DLD1 (cell line): Measurements from ENCODE around the gene ODF2L.
"Not testable (repeated sequence)": the region's sequence is repeated elsewhere in the genome, so short reads cannot be mapped to it uniquely, and the experiment has no call there.

Experiments
- in situ Hi-C: cut with HindIII; loops from 2 replicates; pipeline ENCODE4 v1.10.0; 2017; ENCODE audit warnings: low sequenced_read_pairs

ODF2L gene

DNA sequence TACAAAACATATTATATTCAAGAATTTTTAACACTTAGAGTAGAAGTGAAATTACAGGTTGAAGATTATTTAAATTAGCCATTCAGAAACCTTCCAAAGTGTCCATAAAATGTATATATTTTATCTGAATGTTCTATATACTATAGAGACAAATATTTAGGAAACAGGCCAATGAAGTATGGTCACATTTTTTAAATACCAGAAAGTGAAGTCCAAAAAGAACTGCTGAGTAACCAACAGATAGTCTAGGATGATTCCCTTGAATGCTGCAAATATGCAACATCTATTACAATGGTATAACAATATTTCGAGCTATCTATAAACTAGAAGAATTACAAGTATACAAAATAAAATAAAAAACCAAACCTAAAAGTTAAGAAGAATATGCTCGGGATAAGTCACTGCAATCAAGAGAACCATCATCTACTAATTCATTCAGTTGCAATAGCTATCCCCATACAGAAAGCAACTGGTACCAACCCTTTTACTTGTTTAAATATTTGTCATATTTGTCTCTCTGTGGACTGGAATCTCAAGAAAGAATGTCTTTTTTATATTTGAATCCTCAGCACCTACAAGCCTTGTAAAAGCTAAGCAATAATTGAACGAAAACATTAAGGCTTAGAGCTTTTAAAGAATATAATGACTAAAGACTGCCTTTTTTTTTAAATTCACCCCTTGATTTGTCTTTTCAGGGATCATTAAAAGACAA is 8.1 kb downstream of the ODF2L start:
- in situ Hi-C loops = no loop called here

DNA sequence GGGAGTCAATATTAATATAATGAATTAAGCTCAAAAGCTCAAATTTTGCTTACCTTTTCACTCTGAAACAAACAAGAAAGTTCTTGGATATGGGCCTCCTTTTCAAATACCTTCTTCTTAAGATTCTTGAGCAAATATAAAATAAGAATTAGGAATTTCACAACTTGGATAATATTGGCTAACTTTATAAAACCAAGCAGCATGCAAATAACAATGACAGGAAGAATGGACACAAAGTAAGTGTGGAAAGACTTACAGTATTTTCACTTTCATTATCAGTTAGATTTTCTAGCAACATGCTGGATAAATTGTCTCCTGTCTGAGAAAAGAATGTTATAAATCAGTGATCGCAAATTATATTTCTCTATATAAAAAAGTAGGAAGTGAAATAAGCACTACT is 13.2 kb downstream of the ODF2L start:
- in situ Hi-C loops = no loop called here

DNA sequence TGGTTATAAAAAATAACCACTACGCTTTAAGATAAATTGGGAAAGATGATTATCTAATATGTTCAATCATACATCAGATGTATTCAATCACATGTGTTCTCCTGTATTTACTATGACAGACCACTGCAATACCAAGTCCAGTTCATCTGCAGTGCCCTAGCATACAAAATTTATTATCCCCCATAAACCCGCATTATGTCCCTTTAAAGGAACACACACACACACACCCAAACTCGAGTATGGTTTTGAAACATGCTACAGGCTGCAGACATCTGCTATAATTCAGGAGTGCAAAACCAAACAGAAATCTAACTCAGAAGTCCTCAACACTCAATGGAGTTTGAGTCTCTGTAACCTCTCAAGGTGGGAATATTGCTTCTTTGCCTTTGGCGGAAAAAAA is 14.9 kb downstream of the ODF2L start:
- in situ Hi-C loops = no loop called here

DNA sequence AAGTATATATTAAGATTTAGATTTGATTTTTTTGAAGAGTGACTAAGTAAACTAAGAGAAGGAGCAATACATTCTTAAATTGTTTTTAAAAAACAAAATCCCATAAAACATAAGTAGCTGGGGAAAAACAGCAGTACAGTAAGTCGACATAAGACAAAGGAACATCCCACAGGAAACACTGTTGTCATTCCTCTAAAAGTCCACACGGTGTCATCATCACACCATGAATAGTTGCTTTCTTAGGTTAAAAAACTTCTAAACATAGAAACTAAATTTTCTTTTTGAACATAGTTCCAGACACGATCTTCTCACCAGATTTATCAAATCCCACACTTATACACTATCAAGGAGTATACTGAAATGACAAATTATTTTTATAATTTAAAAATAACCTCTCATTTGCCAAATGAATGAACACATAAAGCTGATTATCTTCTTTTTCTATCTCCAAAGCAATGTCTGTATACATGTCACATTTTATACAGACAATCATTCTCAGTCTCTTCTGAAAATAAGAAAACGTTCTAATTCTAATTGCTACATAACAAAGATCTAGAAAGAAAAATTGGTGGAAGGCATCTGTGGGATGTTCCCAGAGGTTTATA is 15.8 kb downstream of the ODF2L start:
- in situ Hi-C loops = no loop called here

DNA sequence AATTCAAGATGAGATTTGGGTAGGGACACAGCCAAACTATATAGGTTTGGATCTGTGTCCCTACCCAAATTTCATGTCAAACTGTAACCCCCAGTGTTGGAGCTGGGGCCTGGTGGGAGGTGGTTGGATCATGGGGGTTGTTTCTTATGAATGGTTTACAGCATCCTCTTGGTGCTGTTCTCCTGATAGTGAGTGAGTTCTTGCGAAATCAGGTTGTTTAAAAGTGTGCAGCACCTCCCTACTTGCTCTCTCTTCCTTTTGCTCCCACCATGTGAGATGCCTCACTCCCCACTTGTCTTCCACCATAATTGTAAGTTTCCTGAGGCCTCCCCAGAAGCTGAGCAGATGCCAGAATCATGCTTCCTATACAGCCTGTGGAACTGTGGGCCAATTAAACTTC is 17.3 kb downstream of the ODF2L start:
- in situ Hi-C loops = no loop called here

DNA sequence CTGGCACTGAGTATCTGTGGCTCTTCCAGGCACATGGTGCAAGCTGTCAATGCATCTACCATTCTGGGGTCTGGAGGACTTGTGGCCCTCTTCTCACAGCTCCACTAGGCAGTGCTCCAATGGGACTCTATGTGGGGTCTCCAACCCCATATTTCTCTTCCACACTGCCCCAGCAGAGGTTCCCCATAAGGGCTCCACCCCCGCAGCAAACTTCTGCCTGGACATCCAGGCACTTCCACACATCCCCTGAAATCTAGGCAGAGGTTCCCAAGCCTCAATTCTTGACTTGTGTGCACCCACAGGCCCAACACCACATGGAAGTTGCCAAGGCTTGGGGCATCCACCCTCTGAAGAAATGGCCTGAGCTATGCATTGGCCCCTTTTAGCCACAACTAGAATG is 18.8 kb downstream of the ODF2L start:
- in situ Hi-C loops = no loop called here

DNA sequence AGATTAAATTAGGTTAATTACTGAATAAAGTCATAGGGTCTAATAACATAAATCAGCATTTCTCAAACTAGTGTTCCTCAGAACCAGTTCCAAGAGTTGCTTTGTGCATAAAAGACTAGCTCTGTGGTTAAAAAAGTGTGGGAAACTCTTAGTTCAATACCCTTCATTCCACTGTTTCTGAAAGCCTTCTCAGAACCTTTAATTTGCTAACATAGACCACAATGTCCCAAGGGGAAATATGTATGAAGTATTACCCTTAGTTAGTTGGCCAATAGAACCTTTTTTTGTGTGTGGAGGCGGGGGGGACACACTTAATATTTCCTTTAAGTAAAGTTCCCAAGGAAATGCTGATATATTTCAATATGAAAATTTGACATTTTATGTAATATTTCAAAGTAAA is 20.4 kb downstream of the ODF2L start:
- in situ Hi-C loops = no loop called here

DNA sequence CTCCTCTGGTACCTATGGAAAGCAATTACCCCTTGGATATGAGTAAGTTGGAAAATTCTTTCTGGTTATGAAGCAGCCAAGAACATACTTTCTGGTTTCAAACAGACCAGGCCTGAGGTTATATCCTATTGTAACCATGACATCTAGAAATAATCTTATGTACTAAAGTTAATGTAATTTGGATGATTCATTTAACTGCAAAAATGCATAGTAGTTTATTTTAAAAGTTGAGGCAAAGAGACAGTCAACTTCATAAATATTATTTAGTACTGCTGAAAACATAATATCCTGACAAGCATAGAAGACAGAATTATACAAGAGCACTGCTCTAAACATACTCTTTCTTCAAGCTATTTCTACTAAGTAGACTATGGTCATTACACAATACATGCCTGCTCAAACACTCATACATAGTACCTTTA is 25.5 kb downstream of the ODF2L start:
- in situ Hi-C loops = no loop called here

DNA sequence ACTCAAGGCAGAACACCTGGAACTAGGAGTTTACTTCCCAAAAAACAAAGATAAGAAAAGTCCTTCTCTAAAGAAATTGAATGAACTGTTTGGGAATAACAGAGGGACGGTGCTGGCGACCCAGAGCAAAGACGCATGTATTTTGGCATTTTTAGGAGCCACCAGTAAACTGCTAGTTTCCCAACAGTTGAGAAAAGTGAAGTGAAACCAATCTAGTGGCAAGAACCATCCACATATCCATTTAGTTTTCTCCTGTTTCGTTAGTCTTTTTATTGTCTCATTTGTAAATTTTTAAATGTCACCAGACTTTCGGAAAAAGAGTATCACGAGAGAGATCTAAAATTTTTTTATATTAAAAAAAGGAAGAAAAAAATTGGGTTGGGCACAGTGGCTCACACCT is 30.2 kb downstream of the ODF2L start:
- in situ Hi-C loops = no loop called here

DNA sequence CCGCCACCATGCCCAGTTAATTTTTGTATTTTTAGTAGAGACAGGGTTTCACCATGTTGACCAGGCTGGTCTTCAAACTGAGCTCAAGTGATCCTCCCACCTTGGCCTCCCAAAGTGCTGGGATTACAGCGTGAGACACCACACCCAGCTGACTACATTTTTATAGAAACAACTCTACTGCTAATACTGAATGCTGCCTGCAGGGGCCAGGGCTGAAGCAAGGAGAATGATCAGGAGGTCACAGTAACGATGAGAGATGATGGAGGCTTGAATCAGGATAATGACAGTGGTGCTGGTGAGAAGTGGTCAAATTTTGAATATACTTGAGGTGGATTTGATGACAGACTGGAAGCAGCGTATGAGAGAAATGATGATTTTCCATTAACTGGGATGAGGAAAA is 33.3 kb downstream of the ODF2L start:
- in situ Hi-C loops = no loop called here

DNA sequence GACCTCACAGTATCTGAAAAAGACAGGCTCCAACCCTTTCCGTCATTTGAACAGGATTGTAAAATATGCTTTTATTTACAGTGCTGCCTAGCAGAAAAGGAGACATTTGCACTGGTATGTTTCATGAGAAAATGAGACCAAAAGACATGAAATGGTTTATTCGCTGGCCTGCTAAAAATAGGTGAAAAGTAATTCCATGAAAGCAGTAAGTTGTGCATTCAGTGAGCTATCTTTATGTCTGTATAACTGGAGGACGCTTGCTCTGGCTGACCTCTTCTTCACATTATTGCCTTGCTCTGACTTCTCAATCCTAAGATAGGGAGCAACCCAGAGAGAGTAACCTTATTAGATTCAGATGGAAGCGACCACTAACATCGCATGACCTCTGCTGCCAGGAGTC is 38.3 kb downstream of the ODF2L start:
- in situ Hi-C loops = no loop called here

DNA sequence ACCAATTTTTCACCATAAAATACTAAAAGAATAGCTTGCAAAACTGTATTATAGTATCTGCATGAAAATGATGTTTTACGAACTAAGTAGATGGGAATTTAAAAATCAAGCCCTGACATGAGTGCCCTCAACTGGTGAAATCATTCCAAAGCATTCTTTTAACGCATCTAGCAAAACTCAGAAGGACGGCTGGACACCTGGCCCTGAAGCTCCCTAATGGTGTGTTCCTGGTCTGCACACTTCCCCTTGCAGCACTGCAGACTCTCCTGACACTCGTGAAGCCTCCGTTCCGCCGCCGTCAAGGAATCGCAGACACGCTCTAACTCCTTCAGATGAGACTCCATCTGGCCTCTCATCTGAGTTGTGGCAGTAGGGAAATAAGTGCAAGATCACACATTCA is 39.9 kb downstream of the ODF2L start:
- in situ Hi-C loops = no loop called here

DNA sequence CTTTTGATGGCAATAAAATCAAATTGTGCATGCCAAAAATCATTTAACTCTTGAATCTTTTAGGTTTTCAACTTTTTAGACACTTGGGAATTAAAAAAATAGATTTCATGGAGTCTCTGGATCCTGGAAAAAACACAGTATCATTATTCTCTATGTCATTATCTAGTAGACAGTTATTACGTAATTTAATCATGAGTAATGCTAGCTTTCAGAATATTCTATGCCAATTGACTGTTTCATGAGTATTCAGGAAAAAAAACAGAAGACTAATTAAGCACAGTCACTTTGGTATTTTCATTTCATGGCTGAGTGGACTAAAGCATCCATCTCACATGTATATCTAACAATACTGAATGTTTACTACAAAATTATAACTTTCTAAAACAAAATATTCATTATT is 44.0 kb downstream of the ODF2L start:
- in situ Hi-C loops = no loop called here

DNA sequence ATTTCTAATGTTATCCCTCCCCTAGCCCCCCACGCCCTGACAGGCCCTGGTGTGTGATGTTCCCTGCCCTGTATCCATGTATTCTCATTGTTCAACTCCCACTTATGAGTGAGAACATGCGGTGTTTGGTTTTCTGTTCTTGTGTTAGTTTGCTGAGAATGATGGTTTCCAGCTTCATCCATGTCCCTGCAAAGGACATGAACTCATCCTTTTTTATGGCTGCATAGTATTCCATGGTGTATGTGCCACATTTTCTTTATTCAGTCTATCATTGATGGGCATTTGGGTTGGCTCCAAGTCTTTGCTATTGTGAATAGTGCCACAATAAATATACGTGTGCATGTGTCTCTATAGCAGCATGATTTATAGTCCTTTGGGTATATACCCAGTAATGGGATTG is 45.9 kb downstream of the ODF2L start:
- in situ Hi-C loops = not testable (repeated sequence)

DNA sequence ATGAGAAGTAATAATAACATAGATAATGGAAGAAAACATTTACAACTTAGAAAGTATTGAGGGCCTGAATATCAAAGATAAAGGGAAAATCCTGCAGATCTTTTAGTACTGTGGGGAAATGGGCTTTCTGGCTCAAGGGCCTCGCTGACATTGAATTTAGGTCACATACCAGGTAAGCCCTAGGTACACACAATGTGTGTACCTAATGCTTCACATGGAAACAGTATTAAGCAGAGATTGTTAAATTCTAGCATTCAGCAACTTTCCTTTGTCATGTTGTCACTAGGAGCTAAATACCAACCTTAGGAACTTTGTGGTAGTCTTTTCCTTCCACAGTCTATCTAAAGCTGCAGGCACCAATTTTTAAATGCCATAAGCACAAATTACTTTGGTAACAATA is 49.7 kb downstream of the ODF2L start:
- in situ Hi-C loops = no loop called here

DNA sequence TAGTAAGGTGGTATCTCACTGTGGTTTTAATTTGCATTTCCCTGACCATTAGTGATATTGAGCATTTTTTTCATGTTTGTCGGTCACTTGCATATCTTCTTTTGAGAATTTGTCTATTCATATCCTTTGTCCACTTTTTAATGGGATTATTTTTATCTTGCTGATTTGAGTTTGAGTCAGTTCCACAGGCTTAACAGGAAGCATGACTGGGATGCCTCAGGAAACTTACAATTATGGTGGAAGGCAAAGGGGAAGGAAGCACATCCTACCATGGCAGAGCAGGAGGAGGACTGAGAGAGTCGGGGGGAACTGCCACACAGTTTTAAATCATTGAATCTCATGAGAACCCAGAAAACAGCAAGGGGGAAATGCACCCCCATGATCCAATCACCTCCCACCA is 51.1 kb downstream of the ODF2L start:
- in situ Hi-C loops = no loop called here

DNA sequence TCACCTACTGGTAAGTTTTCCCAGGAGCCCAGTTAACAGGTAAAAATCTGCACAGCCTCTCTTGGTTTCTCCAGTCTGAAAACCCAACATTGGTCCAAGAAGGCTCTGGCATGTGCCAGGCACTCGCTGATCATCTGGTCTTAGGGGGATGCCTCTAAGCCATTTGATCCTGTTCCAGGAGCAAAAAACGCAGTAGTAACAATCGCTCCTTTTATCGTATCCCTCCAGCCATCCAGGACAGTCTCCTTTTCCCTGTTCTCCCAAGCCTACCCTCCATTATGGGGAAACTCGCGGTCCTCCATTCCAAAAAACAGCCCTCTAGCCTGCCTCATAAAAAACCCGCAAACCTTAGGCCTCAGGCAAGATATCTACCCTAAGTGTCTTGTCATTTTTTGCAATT is 56.2 kb downstream of the ODF2L start:
- in situ Hi-C loops = loop anchor here (10.0 kb wide), 1 partner anchor 65 kb away; no protein-coding TSS in a partner anchor

DNA sequence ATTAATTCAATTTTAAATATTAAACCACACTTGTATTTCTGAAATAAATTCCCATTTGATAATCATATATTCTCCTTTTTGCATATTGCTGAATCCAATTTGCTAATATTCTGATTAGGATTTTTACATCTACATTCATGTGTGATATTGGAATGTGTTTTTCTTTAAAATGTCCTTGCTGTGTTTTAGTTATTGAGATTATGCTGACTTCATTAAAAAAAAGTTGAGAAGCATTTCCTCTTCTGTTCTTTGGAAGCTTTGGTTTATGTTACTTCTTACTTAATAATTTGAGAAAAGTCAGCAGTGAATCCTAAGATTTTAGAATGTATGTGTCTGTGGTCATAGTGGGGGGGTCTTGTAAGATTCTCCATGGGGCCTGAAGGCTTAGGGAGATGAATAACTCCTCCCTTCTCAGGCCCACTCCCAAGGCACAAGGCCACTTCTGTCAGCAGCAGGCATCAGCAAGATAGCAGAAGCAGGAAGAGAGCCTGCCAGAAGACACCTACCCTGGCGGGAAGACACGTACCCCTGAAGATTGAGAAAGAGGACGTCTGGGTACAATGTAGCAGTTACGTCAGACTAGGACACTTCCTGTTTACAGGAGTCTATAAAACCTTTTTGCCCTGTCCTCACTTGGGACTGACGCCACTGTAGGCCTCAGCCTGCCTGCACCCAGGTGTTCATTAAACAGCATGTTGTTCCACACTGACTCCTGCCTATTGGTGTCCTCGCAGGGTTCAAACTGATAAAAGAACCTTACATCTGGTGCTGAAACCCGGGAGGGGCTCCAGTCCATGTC is 56.9 kb downstream of the ODF2L start:
- in situ Hi-C loops = loop anchor here (10.0 kb wide), 1 partner anchor 64 kb away; no protein-coding TSS in a partner anchor

DNA sequence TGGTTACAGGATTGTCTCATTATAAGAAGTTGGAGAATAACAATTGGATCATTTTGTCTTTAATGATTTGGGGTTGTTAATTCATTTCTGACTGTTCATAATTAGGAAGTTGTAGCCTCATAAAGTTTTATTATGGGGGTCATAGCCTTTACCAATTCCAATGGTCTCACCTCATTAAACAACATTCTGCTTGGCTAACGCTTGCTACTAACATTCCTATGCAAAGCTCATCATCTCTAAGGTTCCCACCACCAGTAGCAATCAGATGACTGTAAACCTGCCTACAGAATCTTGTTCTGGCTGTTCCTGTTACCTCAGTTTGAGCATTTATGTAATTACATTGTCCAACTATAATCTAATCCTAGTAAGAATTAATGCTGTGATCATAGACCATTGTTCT is 60.2 kb downstream of the ODF2L start:
- in situ Hi-C loops = loop anchor here (10.0 kb wide), 1 partner anchor 61 kb away; no protein-coding TSS in a partner anchor

DNA sequence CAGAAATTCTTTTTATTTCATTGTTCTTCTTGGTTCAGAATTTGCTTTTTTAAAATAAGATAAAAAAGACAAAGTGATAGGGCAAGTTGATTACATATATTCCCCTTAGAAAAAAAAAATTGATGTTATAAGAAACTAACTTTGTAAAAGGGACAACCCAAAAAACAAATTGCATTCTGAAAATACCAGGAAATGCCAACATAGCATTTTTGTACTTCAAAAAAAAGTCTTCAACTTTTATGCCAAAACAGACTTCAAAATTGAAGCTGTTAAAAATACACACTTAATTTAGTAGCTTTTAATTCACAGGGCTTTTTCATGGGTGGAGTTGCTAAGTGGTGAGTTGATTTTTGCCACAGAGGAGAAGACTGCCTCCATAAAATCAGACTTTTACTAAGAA is 70.9 kb downstream of the ODF2L start:
- in situ Hi-C loops = no loop called here

DNA sequence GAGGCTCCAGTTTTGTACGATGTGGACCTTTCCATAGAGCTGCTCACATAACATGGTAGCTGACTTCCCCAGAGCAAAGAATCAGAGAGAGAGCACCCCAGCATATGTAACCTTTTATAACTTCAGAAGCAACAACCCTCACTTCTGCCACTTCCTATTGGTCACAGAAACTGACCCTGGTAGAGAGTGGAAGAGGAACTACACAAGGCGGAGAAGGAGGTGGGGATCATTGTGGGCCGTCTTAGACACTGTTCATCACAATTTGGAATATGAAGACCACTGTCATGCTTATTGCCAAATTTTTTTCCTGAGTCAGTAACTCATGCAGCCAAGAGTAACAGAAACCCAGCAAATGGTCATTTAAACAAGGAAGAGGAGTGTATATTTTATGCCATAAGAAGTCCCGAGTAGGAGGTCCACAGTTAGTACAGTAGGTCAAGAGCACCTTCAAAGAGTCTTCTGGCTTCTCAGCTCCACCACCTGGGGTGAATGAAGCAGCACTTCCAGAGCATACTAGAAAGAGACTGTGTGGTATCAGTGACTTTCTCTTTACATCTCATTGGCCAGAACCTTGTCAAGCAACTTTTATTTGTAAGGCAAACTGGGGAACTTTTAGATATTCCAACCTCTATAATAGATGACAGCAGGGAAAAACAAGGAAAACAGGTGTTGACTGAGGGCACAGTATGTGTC is 71.8 kb downstream of the ODF2L start:
- in situ Hi-C loops = no loop called here
